PC-9 (cell line): Measurements from ENCODE around the gene UBE2E2. TPM values are rescaled to one million over a fixed set of nuclear protein-coding genes. Genes with fewer than 3 reads are reported as not detected.

Experiments
- BruUV-seq: library from RNA; stranded (reverse); fragments of 400-500 nt; replicated peaks from 2 replicates; lab custom pipeline; 2021; lab: Mats Ljungman, UMichigan
- CTCF ChIA-PET: fragments of 300-600 bp; sonication (Branson Sonifier 250); formaldehyde crosslinking; loops from one replicate; lab custom pipeline; 2022; ENCODE audit warnings: antibody characterized with exemption; lab: Charles Lee
- POLR2A ChIA-PET: fragments of 300-600 bp; sonication (Branson Sonifier 250); formaldehyde crosslinking; loops from one replicate; lab custom pipeline; 2022; ENCODE audit warnings: antibody characterized with exemption; ENCODE audit not compliant: unreplicated experiment; lab: Charles Lee
- DNase-seq, 2 experiments: peaks; one replicate each; pipeline versions ENCODE4 v3.0.0 to v3.0.0-alpha.2; 2015 to 2022; ENCODE audit warnings: mixed read lengths in 1 of 2
- H2AFZ ChIP-seq: fragments of 200-600 bp; sonication (generic); 2 replicates; pipeline ENCODE4 v1.8.1; 2017; ENCODE audit warnings: antibody characterized with exemption
- H3F3A ChIP-seq: fragments of 200-600 bp; sonication (generic); 2 replicates; pipeline ENCODE4 v1.8.1; 2017; ENCODE audit warnings: antibody characterized with exemption, mild to moderate bottlenecking, low read depth; ENCODE audit not compliant: insufficient read depth
- H3K27ac ChIP-seq: fragments of 200-600 bp; sonication (generic); 2 replicates; pipeline ENCODE4 v1.6.1; 2016; ENCODE audit warnings: mixed run types
- H3K27me3 ChIP-seq: fragments of 200-600 bp; sonication (generic); 2 replicates; pipeline ENCODE4 v1.6.1; 2016; ENCODE audit warnings: low read depth, mixed run types; ENCODE audit not compliant: insufficient read depth
- H3K36me3 ChIP-seq: fragments of 200-600 bp; sonication (generic); 2 replicates; pipeline ENCODE4 v1.6.1; 2016; ENCODE audit warnings: low read depth, mixed run types
- H3K4me1 ChIP-seq: fragments of 200-600 bp; sonication (generic); replicated peaks from 2 replicates; pipeline ENCODE4 v1.6.1; 2016; ENCODE audit warnings: mixed run types; ENCODE audit not compliant: insufficient read depth
- H3K4me2 ChIP-seq: fragments of 200-600 bp; sonication (generic); 2 replicates; pipeline ENCODE4 v1.6.1; 2017; ENCODE audit warnings: mixed run types
- H3K4me3 ChIP-seq: fragments of 200-600 bp; sonication (generic); 2 replicates; pipeline ENCODE4 v1.6.1; 2016; ENCODE audit warnings: mixed run types
- H3K79me2 ChIP-seq: fragments of 200-600 bp; sonication (generic); 2 replicates; pipeline ENCODE4 v1.6.1; 2017; ENCODE audit warnings: low read depth, mixed run types
- H3K9me2 ChIP-seq: fragments of 200-600 bp; sonication (generic); 2 replicates; pipeline ENCODE4 v1.8.1; 2017; ENCODE audit warnings: mild to moderate bottlenecking; ENCODE audit not compliant: insufficient read depth
- H3K9me3 ChIP-seq: fragments of 200-600 bp; sonication (generic); 2 replicates; pipeline ENCODE4 v1.8.1; 2016; ENCODE audit warnings: low read depth; ENCODE audit not compliant: insufficient read depth
- H4K20me1 ChIP-seq: fragments of 200-600 bp; sonication (generic); 2 replicates; pipeline ENCODE4 v1.8.1; 2017; ENCODE audit not compliant: insufficient read depth
- EZH2 ChIP-seq: fragments of 200-600 bp; sonication (generic); IDR thresholded peaks from 2 replicates; pipeline ENCODE4 v1.8.0; 2017; ENCODE audit warnings: antibody characterized with exemption, low read depth
- intact Hi-C: fragments of 100-400 bp; cut with micrococcal nuclease; formaldehyde crosslinking; loops from one replicate; pipeline ENCODE4 v1.10.0; 2022; ENCODE audit not compliant: unreplicated experiment
- total RNA-seq: library from RNA; stranded (reverse); gene quantifications from 2 replicates; pipeline ENCODE4 v1.2.3, GENCODE V29; 2021
- TF ChIP-seq, protein P1 (sequence below): fragments of 200-600 bp; sonication (generic); conservative IDR thresholded peaks from 2 replicates; pipeline ENCODE4 v1.6.1; 2017; ENCODE audit warnings: mixed run types, antibody characterized with exemption, mild to moderate bottlenecking, moderate library complexity

UBE2E2 gene
- total RNA-seq, 1 experiment from 2014 or later = 48.7 TPM

GRCh38 chr3:23448998-23449537 lies 245.9 kb downstream of the UBE2E2 start:
- Histone ChIP-seq H3K27ac (no peak overlapping the region), H3K4me2 (no peak overlapping the region), H3F3A (no peaks in the 10 kb centered on the region), H3K79me2 (no peaks in the 10 kb centered on the region), H2AFZ (no peak overlapping the region), H3K9me2 (no peaks in the 10 kb centered on the region), H3K9me3 (no peaks in the 10 kb centered on the region), H4K20me1 (no peaks in the 10 kb centered on the region), H3K27me3 (no peaks in the 10 kb centered on the region), H3K4me3 (no peak overlapping the region), H3K36me3 (no peaks in the 10 kb centered on the region), H3K4me1 (no peaks in the 10 kb centered on the region)
- ChIA-PET POLR2A (no interaction called here), CTCF (no interaction called here)
- no peak for DNase-seq
- BruUV-seq = no TSS peak
- intact Hi-C loops = no loop called here
- no peak for TF ChIP-seq EZH2
- TF ChIP-seq, protein P1, sequence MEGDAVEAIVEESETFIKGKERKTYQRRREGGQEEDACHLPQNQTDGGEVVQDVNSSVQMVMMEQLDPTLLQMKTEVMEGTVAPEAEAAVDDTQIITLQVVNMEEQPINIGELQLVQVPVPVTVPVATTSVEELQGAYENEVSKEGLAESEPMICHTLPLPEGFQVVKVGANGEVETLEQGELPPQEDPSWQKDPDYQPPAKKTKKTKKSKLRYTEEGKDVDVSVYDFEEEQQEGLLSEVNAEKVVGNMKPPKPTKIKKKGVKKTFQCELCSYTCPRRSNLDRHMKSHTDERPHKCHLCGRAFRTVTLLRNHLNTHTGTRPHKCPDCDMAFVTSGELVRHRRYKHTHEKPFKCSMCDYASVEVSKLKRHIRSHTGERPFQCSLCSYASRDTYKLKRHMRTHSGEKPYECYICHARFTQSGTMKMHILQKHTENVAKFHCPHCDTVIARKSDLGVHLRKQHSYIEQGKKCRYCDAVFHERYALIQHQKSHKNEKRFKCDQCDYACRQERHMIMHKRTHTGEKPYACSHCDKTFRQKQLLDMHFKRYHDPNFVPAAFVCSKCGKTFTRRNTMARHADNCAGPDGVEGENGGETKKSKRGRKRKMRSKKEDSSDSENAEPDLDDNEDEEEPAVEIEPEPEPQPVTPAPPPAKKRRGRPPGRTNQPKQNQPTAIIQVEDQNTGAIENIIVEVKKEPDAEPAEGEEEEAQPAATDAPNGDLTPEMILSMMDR = no peak

- no peak overlapping the region for H3K27ac ChIP-seq
Measured at GRCh38 chr3:23450051-23450450, 246.9 kb downstream of the UBE2E2 start.

GRCh38 chr3:23450806-23451205 lies 247.7 kb downstream of the UBE2E2 start:
- CTCF ChIA-PET = no interaction called here

More at GRCh38 chr3:23450051-23450450, 246.9 kb downstream of the UBE2E2 start:
- TF ChIP-seq, protein P1 = no peak
- TF ChIP-seq EZH2 = no peak
- intact Hi-C loops = no loop called here
- CTCF ChIA-PET = no interaction called here
- Histone ChIP-seq H3K4me3 (no peak overlapping the region), H2AFZ (no peak overlapping the region), H3K4me2 (no peak overlapping the region), H3F3A (no peaks in the 10 kb centered on the region), H3K9me3 (no peaks in the 10 kb centered on the region), H3K27me3 (no peaks in the 10 kb centered on the region), H4K20me1 (no peaks in the 10 kb centered on the region), H3K9me2 (no peaks in the 10 kb centered on the region), H3K36me3 (no peaks in the 10 kb centered on the region), H3K79me2 (no peaks in the 10 kb centered on the region), H3K4me1 (peaks cover 8% of the 10 kb centered on the region)
- POLR2A ChIA-PET = no interaction called here
- BruUV-seq = no TSS peak
- DNase-seq = no peak

More at GRCh38 chr3:23450806-23451205, 247.7 kb downstream of the UBE2E2 start:
- DNase-seq = no peak
- Histone ChIP-seq H4K20me1 (no peaks in the 10 kb centered on the region), H3K4me3 (no peak overlapping the region), H2AFZ (no peak overlapping the region), H3K79me2 (no peaks in the 10 kb centered on the region), H3K9me3 (no peaks in the 10 kb centered on the region), H3K9me2 (no peaks in the 10 kb centered on the region), H3K27me3 (no peaks in the 10 kb centered on the region), H3K36me3 (no peaks in the 10 kb centered on the region), H3K27ac (no peak overlapping the region), H3F3A (peaks cover 3% of the 10 kb centered on the region; the same call in 1 of the 2 replicates), H3K4me2 (no peak overlapping the region), H3K4me1 (peaks cover 16% of the 10 kb centered on the region)
- POLR2A ChIA-PET = no interaction called here
- no TSS peak for BruUV-seq
- no peak for TF ChIP-seq EZH2
- TF ChIP-seq, protein P1 = no peak
- intact Hi-C loops = no loop called here
